HG03460 (cell line): ENCODE measurements around the gene LARP4B.
"Not testable (repeated sequence)": the region's sequence is repeated elsewhere in the genome, so short reads cannot be mapped to it uniquely, and the experiment has no call there.

ENCODE experiments used
- ATAC-seq: cut with Tn5 transposase; IDR thresholded peaks from one replicate; pipeline ENCODE4 v1.9.1; 2021; ENCODE audit not compliant: unreplicated experiment

The LARP4B gene

DNA sequence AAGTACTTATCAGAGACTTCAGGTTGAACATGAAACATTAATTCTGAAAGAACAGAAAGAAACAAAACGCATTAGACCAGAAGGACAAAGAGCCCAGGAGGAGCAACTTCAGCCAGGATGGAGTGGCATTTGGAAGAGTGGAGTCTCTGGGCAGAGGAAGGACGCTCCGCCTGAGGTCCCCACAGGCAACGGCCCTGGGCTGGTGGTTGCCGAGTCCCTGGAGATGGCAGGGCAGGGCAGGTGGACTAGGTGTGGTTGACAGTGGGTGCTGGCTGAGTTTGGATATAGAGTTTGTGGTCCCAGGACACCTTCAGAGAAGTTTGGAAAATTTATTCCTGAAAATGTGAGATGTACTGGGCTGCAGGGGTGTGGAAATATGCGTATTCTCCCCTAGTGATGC is 27.4 kb upstream of the LARP4B start:
- no peak for ATAC-seq

DNA sequence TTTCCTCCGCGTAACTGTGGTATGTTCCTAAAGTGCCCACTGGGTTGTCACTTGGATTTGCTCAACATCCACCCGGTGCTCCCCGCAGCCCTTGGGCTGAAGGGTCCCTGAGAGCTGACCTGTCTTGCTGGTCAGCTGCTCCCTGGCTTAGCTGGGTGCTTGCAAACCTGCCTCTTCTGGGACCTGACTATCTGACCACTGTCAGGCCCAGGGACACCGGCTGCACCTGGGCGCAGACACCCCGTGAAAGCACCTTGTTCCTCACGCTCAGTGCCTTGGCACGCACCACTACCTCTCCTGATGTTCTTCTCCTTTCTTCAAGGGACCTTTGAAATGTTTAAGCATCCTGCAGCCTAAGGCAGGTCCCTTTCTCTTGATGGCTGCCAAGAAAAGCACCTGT is 26.6 kb upstream of the LARP4B start:
- no peak for ATAC-seq

- no peak for ATAC-seq
These were observed 24.3 kb upstream of the LARP4B start for GRCh38 chr10:955820-956217.

DNA sequence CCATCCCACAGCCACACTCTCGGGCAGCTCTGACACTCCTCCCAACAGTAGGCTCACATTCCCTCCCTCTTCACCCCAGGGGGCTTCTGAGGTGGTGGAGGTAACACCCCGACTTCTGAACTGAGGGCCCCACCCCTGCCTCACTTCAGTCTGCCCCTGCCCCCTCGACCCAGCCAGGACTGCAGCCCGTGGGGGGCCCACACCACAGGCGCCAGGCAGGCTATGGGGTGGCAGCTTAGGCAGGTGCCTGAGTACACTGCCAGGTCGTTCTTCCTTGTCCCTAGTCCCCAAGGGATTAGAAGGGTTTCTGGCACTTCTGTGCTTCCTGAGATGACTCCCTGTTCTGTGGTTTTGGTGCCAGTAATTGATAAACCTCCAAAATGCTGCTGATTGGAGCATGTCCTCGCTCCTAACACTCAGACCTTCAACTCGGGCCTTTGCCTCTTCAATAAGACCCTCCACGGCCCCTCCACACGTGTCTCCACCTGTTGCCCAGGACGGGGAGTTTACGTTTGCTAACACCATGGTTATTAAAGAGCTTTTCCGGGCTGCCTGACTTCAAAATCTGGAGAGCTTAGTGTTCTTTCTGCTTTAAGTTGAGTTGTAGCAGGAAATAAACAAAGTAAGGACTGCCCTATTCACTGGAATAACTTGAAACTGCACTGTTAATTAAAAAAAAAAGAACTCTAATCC is 23.8 kb upstream of the LARP4B start:
- no peak for ATAC-seq

- no peak for ATAC-seq
These were observed 22.9 kb upstream of the LARP4B start for GRCh38 chr10:954396-954795.

- no peak for ATAC-seq
These were observed 22.3 kb upstream of the LARP4B start for GRCh38 chr10:953836-954235.

- no peak for ATAC-seq
These were observed 17.9 kb upstream of the LARP4B start for GRCh38 chr10:949446-949845.

GRCh38 chr10:948347-948746 is 16.8 kb upstream of the LARP4B start:
- ATAC-seq = no peak

DNA sequence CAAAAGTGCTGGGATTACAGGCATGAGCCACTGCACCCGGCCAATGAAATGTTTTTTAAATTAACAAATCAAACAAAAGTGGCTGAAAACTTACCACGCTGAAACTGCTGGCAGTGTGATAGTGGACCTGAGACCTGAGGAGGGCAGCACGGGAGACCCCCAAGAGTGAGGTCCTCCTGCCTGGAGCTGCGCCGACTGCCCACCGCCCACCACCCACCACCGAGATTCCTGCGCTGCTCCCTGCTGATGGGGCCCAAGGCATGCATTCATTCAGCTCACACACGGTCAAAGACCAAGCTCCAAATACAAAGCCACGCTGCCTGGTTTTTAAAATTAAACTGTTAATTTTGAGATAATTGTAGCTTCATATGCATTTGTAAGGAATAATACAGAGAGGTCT is 16.4 kb upstream of the LARP4B start:
- ATAC-seq = no peak

DNA sequence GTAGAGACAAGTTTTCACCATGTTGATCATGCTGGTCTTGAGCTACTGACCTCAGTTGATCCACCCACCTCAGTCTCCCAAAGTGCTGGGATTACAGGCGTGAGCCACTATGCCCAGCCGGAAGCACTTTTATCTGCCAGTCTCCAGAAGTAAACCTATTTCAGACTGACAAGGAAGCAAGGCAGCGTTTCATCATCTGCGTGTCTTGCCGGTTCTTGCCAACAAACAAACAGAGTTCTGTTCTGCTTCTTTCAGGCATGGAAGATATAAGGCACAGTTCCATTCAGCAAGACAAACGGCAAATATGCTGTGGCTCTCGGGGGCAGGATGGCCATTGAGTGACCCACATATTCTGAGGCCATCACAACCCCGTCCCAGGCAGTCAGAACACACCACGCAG is 15.5 kb upstream of the LARP4B start:
- no peak for ATAC-seq

GRCh38 chr10:945778-946177 is 14.3 kb upstream of the LARP4B start:
- ATAC-seq = no peak

DNA sequence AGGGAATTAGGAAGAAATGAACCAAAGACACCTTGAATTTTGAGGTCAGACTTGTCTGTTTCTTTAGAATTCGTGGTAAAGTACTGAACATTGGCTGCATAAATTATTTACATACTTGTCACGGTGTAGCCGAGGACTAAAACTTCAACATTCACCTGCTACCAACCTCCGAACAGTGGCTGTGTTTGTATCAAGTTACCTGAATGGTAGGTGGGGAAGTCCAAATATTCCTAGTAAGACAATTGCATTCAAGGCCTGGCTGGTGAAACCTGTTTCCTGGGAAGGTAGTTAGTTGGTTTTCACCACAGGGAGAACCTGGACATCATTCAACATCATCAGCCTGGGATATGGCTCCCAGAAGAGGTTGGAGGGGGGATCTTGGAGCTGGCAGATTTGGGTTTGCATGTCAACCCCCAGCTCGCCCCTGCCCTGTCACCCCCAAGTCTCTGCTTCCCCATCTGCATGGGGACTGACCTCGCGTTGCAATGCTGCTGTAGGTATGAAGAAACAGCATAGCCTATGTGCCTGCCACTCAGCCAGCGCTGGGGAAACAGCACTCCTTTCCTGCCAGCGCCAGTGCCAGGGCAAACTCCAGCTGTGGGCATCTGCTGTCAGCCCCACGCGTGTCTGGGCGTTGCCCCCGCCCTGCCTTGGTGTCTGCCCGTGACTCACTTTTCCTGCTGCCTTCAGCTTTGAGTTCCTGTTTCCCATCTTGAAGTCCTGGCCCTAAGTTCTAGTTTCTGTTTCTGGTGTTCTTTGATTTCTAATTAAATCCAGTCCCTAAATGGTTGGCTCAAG is 12.7 kb upstream of the LARP4B start:
- no peak for ATAC-seq

DNA sequence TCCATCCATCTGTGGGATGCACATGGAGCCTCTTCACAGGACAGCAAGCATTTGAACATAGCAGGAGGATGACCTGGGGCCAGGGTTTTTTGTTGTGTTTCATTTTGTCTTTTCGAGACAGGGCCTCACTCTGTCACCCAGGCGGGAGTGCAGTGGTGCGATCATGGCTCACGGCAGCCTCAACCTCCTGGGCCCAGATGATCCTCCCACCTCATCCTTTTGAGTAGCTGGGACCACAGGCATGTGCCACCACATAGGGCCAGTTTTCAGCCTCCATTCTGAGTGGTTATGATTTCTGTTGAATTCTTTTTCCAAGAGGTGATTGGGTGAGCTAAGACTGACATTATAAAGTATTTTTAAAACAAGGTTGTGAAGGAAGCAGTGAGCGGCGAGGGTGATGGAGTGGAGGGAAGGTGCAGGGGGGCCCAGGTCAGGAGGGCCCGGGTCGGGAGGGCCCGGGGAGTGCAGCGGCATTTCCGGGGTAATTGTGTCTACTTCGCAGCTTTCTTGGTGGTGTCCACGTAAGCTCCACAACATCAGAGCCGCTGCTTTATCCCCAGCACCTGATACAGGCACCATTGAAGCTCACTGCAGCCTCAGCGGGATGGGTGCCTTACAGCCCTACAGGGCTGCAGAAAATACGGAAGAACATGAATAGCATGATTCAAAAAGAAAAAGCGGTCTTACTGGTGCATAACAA is 12.0 kb upstream of the LARP4B start:
- ATAC-seq = no peak

- ATAC-seq = no peak
These were observed 7.6 kb upstream of the LARP4B start for GRCh38 chr10:938941-939678.

DNA sequence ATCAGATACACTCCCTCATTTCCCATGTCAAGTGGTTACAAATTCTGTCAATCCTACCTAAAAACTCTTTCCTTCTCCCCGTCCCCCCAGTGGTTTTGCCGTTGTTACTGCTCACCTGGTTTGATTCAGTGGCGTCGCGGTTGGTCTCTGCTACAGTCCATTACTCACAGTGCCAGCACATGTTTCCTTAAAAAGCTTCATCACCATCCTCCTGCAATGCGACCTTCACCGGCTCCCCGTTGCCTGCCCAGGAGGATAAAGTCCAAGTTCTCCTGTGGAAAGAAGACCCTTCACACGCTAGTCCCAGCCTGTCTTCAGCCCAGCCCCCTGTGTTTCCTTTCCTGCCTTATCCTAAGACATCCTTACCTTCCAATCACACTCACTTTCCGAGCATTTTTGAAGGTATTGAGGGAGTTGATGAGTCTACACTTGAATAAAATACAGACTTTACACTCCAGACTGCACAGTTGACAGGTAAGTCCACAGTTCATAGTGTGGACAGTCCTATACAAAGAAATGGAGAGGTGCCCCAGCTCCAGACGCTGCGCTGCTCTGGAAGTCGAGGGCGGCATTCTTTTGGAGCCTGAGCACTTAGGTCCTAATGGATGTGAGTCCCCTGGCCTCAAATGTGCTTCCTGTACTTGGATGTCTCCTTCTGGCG is 3.4 kb upstream of the LARP4B start:
- ATAC-seq = no peak

GRCh38 chr10:934165-934564 is 2.7 kb upstream of the LARP4B start:
- not testable (repeated sequence) for ATAC-seq

DNA sequence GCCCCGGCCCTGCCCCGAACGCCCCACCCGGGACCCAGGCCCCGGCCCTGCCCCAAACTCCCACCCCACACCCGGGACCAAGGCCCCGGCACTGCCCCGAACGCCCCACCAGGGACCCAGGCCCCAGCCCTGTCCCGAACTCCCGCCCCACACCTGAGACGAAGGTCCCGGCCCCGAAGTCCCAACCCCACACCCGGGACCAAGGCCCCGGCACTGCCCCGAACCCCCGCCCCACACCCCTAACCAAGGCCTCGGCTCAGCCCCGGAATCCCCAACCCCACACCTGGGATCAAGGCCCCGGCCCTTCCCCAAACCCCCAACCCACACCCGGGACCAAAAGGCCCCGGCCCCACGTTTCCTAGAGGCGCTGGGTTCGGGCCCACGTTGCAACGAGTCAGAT is 1.1 kb upstream of the LARP4B start:
- no peak for ATAC-seq

GRCh38 chr10:930625-931325 is 730 bp downstream of the LARP4B start:
- peak; percentile 4 for ATAC-seq

DNA sequence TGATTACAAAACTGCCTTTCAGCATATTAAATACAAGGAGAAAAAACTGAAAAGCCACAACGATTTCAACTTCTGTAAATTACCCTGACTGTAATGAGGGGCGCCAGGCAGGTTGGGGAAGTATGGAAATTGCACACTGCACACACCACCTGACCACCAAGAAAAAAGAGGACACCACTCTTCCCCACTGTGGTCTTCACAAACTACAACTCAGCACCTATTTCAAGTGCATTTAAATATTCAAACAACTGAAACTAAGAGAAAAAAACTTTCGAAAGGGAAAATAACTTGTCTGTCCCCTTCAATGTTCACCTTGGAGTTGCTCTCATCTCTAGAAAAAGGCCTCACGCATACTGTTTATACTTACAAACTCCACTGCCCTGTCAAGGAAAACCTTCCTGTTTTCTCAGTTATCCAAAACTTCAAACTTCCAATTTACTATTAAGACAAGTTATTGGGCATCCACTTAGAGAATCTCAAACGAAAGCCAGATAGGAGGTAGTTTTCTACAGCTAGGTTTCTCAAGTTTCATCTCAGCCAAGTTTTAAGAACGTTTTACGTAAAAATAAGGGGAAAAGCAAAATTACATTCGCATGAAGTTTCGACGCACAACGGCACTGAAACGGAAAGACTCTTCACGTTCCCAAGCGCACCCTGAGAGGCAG is 1.4 kb downstream of the LARP4B start:
- peak; percentile 28 for ATAC-seq

GRCh38 chr10:927131-927530 is 4.4 kb downstream of the LARP4B start:
- no peak for ATAC-seq
